Duodenal mucosa (tissue), 2 donors: ENCODE data around the gene AP1G2.
"Not testable (repeated sequence)": the region's sequence is repeated elsewhere in the genome, so short reads cannot be mapped to it uniquely, and the experiment has no call there.

ENCODE experiments used
- H3K27ac ChIP-seq: one replicate; pipeline ENCODE4 v1.7.0; 2013; ENCODE audit warnings: low read depth, low read length
- H3K27me3 ChIP-seq, 2 donors: one replicate each; pipeline ENCODE4 v1.7.0; 2013; ENCODE audit warnings: low read length in 2 of 2, control low read depth in 1 of 2; ENCODE audit not compliant: insufficient read depth in 2 of 2, control insufficient read depth in 1 of 2
- H3K36me3 ChIP-seq, 2 donors: one replicate each; pipeline ENCODE4 v1.7.0; 2013; ENCODE audit warnings: low read length in 2 of 2, control low read depth in 1 of 2; ENCODE audit not compliant: insufficient read depth in 2 of 2, control insufficient read depth in 1 of 2
- H3K4me1 ChIP-seq, 2 donors: one replicate each; pipeline ENCODE4 v1.7.0; 2013; ENCODE audit warnings: low read length in 2 of 2, control low read depth in 1 of 2; ENCODE audit not compliant: insufficient read depth in 2 of 2, control insufficient read depth in 1 of 2
- H3K4me3 ChIP-seq, 2 donors: one replicate each; pipeline ENCODE4 v1.7.0; 2013; ENCODE audit warnings: low read length in 2 of 2, low read depth in 1 of 2
- H3K9ac ChIP-seq, 2 donors: one replicate each; pipeline ENCODE4 v1.7.0; 2013; ENCODE audit warnings: low read length in 2 of 2, low read depth in 1 of 2
- H3K9me3 ChIP-seq, 2 donors: one replicate each; pipeline ENCODE4 v1.7.0; 2013; ENCODE audit warnings: low read length in 2 of 2, control low read depth in 1 of 2; ENCODE audit not compliant: control insufficient read depth in 1 of 2

The AP1G2 gene

GRCh38 chr14:23600806-23601205, 33.2 kb upstream of the AP1G2 start:
- no peak overlapping the region for H3K4me3 ChIP-seq
- no peaks in the 10 kb centered on the region for H3K4me1 ChIP-seq
- H3K27me3 ChIP-seq = no peaks in the 10 kb centered on the region
- no peaks in the 10 kb centered on the region for H3K36me3 ChIP-seq
- no peak overlapping the region for H3K27ac ChIP-seq
- no peak overlapping the region for H3K9ac ChIP-seq
- H3K9me3 ChIP-seq = no peaks in the 10 kb centered on the region

- no peaks in the 10 kb centered on the region for H3K9me3 ChIP-seq
- H3K4me1 ChIP-seq = no peaks in the 10 kb centered on the region
- no peak overlapping the region for H3K27ac ChIP-seq
- H3K4me3 ChIP-seq = no peak overlapping the region
- H3K9ac ChIP-seq = no peak overlapping the region
- H3K27me3 ChIP-seq = no peaks in the 10 kb centered on the region
- no peaks in the 10 kb centered on the region for H3K36me3 ChIP-seq
These were observed 32.7 kb upstream of the AP1G2 start for GRCh38 chr14:23600322-23600707.

GRCh38 chr14:23594191-23594590, 26.6 kb upstream of the AP1G2 start:
- H3K4me1 ChIP-seq, H3K27me3 ChIP-seq, H3K9me3 ChIP-seq, H3K4me3 ChIP-seq, H3K27ac ChIP-seq, H3K36me3 ChIP-seq, H3K9ac ChIP-seq: not testable (repeated sequence)

- H3K4me1 ChIP-seq = peaks cover 4 to 12% of the 10 kb centered on the region in 2 donors
- no peaks in the 10 kb centered on the region for H3K27me3 ChIP-seq
- no peaks in the 10 kb centered on the region for H3K9me3 ChIP-seq
- no peaks in the 10 kb centered on the region for H3K36me3 ChIP-seq
- H3K4me3 ChIP-seq = no peak overlapping the region
- no peak overlapping the region for H3K27ac ChIP-seq
- no peak overlapping the region for H3K9ac ChIP-seq
These were observed 22.6 kb upstream of the AP1G2 start for GRCh38 chr14:23590198-23590597.

GRCh38 chr14:23589606-23590005, 22.0 kb upstream of the AP1G2 start:
- no peak overlapping the region for H3K9ac ChIP-seq

GRCh38 chr14:23588884-23589598, 21.4 kb upstream of the AP1G2 start:
- no peaks in the 10 kb centered on the region for H3K9me3 ChIP-seq
- H3K36me3 ChIP-seq = no peaks in the 10 kb centered on the region
- no peak overlapping the region for H3K9ac ChIP-seq
- peaks cover 4 to 12% of the 10 kb centered on the region in 2 donors for H3K4me1 ChIP-seq
- H3K27me3 ChIP-seq = no peaks in the 10 kb centered on the region
- no peak overlapping the region for H3K4me3 ChIP-seq
- no peak overlapping the region for H3K27ac ChIP-seq

More at GRCh38 chr14:23589606-23590005, 22.0 kb upstream of the AP1G2 start:
- Histone ChIP-seq H3K27me3 (no peaks in the 10 kb centered on the region), H3K36me3 (no peaks in the 10 kb centered on the region), H3K9me3 (no peaks in the 10 kb centered on the region), H3K4me1 (peaks cover 4 to 12% of the 10 kb centered on the region in 2 donors), H3K27ac (no peak overlapping the region), H3K4me3 (no peak overlapping the region)

- H3K4me1 ChIP-seq = peaks cover 4 to 10% of the 10 kb centered on the region in 2 donors
- H3K9ac ChIP-seq, H3K27ac ChIP-seq, H3K27me3 ChIP-seq, H3K4me3 ChIP-seq, H3K36me3 ChIP-seq, H3K9me3 ChIP-seq: not testable (repeated sequence)
These were observed 17.1 kb upstream of the AP1G2 start for GRCh38 chr14:23584527-23585203.

- H3K9me3 ChIP-seq, H3K27ac ChIP-seq, H3K4me3 ChIP-seq, H3K9ac ChIP-seq, H3K27me3 ChIP-seq, H3K4me1 ChIP-seq, H3K36me3 ChIP-seq: not testable (repeated sequence)
These were observed 16.4 kb upstream of the AP1G2 start for GRCh38 chr14:23583761-23584526.

GRCh38 chr14:23582906-23583760, 15.5 kb upstream of the AP1G2 start:
- Histone ChIP-seq H3K27me3 (peaks cover 7 to 9% of the 10 kb centered on the region in 2 donors), H3K27ac (no peak overlapping the region), H3K9ac (no peak overlapping the region), H3K4me3 (no peak overlapping the region), H3K36me3 (no peaks in the 10 kb centered on the region), H3K4me1 (no peaks in the 10 kb centered on the region), H3K9me3 (no peaks in the 10 kb centered on the region)
